GM18511 (cell line): ENCODE data around the gene ATP5PB.

Experiments used
- ATAC-seq: cut with Tn5 transposase; IDR thresholded peaks from one replicate; pipeline ENCODE4 v1.9.1; 2021; ENCODE audit warnings: mild to moderate bottlenecking, moderate library complexity; ENCODE audit not compliant: unreplicated experiment

Gene ATP5PB

GRCh38 chr1:111446546-111446945 is 2.7 kb upstream of the ATP5PB start:
- no peak for ATAC-seq

- ATAC-seq: no peak
Measured at GRCh38 chr1:111446967-111447892, 2.0 kb upstream of the ATP5PB start.

GRCh38 chr1:111448482-111448917 is 764 bp upstream of the ATP5PB start:
- ATAC-seq: peak; percentile 30

- ATAC-seq: no peak
Measured at GRCh38 chr1:111449703-111450017, 396 bp downstream of the ATP5PB start.

- ATAC-seq: no peak
Measured at GRCh38 chr1:111450185-111450584, 921 bp downstream of the ATP5PB start.

- ATAC-seq: no peak
Measured at GRCh38 chr1:111452581-111452980, 3.3 kb downstream of the ATP5PB start.

GRCh38 chr1:111453706-111454105 is 4.4 kb downstream of the ATP5PB start:
- no peak for ATAC-seq

GRCh38 chr1:111454859-111455641 is 5.8 kb downstream of the ATP5PB start:
- peak; percentile 68 for ATAC-seq

- ATAC-seq: no peak
Measured at GRCh38 chr1:111455642-111456031, 6.4 kb downstream of the ATP5PB start.

- no peak for ATAC-seq
Measured at GRCh38 chr1:111461765-111462164, 12.5 kb downstream of the ATP5PB start.

- no peak for ATAC-seq
Measured at GRCh38 chr1:111462370-111463028, 13.2 kb downstream of the ATP5PB start.

GRCh38 chr1:111463029-111463683 is 13.9 kb downstream of the ATP5PB start:
- no peak for ATAC-seq

- ATAC-seq: no peak
Measured at GRCh38 chr1:111465754-111466153, 16.5 kb downstream of the ATP5PB start.

GRCh38 chr1:111466480-111466879 is 17.2 kb downstream of the ATP5PB start:
- no peak for ATAC-seq

- ATAC-seq: no peak
Measured at GRCh38 chr1:111467865-111468716, 18.8 kb downstream of the ATP5PB start.

GRCh38 chr1:111468717-111469100 is 19.4 kb downstream of the ATP5PB start:
- ATAC-seq: no peak

- no peak for ATAC-seq
Measured at GRCh38 chr1:111469539-111469938, 20.3 kb downstream of the ATP5PB start.

GRCh38 chr1:111470596-111470995 is 21.3 kb downstream of the ATP5PB start:
- no peak for ATAC-seq

GRCh38 chr1:111471012-111471411 is 21.7 kb downstream of the ATP5PB start:
- peak; percentile 70 for ATAC-seq

- ATAC-seq: no peak
Measured at GRCh38 chr1:111471538-111471937, 22.3 kb downstream of the ATP5PB start.
